DND-41 (cell line): ENCODE data around the gene ZNF205.
"Not testable (repeated sequence)": the region's sequence is repeated elsewhere in the genome, so short reads cannot be mapped to it uniquely, and the experiment has no call there.

Experiments
- ATAC-seq: fragments of 200-7000 bp; cut with Tn5 transposase; 3 replicates; pipeline ENCODE4 v1.9.1; 2021; ENCODE audit warnings: low read depth; ENCODE audit not compliant: insufficient read depth
- DNase-seq: peaks from one replicate; pipeline ENCODE4 v3.0.0-alpha.2; 2020
- H2AFZ ChIP-seq: 2 replicates; pipeline ENCODE4 v1.6.0; 2012; ENCODE audit warnings: low read depth, low read length
- H3K27ac ChIP-seq: 2 replicates; pipeline ENCODE4 v1.5.1; 2012; ENCODE audit warnings: low read length, inconsistent platforms
- H3K27me3 ChIP-seq: fragments of 200-600 bp; sonication (generic); 2 replicates; pipeline ENCODE4 v1.6.0; 2012; ENCODE audit warnings: low read length, mild to moderate bottlenecking, inconsistent platforms; ENCODE audit not compliant: insufficient read depth, poor library complexity
- H3K36me3 ChIP-seq: 2 replicates; pipeline ENCODE4 v1.5.1; 2012; ENCODE audit warnings: low read length, inconsistent platforms; ENCODE audit not compliant: insufficient read depth
- H3K4me1 ChIP-seq: 2 replicates; pipeline ENCODE4 v1.5.1; 2012; ENCODE audit warnings: mild to moderate bottlenecking, low read length; ENCODE audit not compliant: insufficient read depth
- H3K4me2 ChIP-seq: 2 replicates; pipeline ENCODE4 v1.6.0; 2012; ENCODE audit warnings: mild to moderate bottlenecking, moderate library complexity, low read length, inconsistent platforms; ENCODE audit not compliant: insufficient read depth
- H3K4me3 ChIP-seq, 2 experiments: fragments of 200-600 bp in 1 of 2; shearing (Covaris generic) in 1 of 2; 2 replicates each; pipeline ENCODE4 v1.5.1; 2012 to 2016; ENCODE audit warnings: inconsistent platforms in 2 of 2, low read length in 2 of 2, mild to moderate bottlenecking in 2 of 2, low read depth in 1 of 2, moderate library complexity in 1 of 2
- H3K79me2 ChIP-seq: 2 replicates; pipeline ENCODE4 v1.6.0; 2012; ENCODE audit warnings: low read length, inconsistent platforms; ENCODE audit not compliant: insufficient read depth
- H3K9ac ChIP-seq: 2 replicates; pipeline ENCODE4 v1.6.0; 2012; ENCODE audit warnings: low read depth, mild to moderate bottlenecking, inconsistent platforms, low read length, moderate library complexity
- H3K9me3 ChIP-seq: 2 replicates; pipeline ENCODE4 v1.5.1; 2012; ENCODE audit warnings: low read length, moderate library complexity, mild to moderate bottlenecking, inconsistent platforms; ENCODE audit not compliant: insufficient read depth, severe bottlenecking
- H4K20me1 ChIP-seq: 2 replicates; pipeline ENCODE4 v1.6.0; 2012; ENCODE audit warnings: low read length; ENCODE audit not compliant: insufficient read depth
- CTCF ChIP-seq: IDR thresholded peaks from 2 replicates; pipeline ENCODE4 v1.5.1; 2012; ENCODE audit warnings: borderline replicate concordance, low read length, moderate library complexity, mild to moderate bottlenecking; ENCODE audit not compliant: poor library complexity, severe bottlenecking; ENCODE audit errors: extremely low read depth
- EZH2 ChIP-seq: IDR thresholded peaks from 3 replicates; pipeline ENCODE4 v1.6.1; 2012; ENCODE audit warnings: borderline replicate concordance, low read depth, mild to moderate bottlenecking, moderate library complexity, low read length, inconsistent platforms; ENCODE audit not compliant: severe bottlenecking

Gene ZNF205

GRCh38 chr16:3165111-3165822 is 52.9 kb downstream of the ZNF205 start:
- Histone ChIP-seq H4K20me1 (no peaks in the 10 kb centered on the region), H3K4me2 (peak overlapping the region; percentile 73), H3K4me1 (peaks cover 13% of the 10 kb centered on the region), H3K36me3 (no peaks in the 10 kb centered on the region), H3K27ac (peak overlapping the region; percentile 66), H3K9me3 (no peaks in the 10 kb centered on the region), H3K9ac (peak overlapping the region; percentile 49), H3K27me3 (no peaks in the 10 kb centered on the region), H3K4me3 (peak overlapping the region in 1 of 2 experiments; percentile 51; a peak in 2 of 4 replicates), H2AFZ (peak overlapping the region; percentile 87), H3K79me2 (no peaks in the 10 kb centered on the region)
- no peak; the same call in 2 of the 3 replicates for ATAC-seq
- TF ChIP-seq EZH2 (no peak), CTCF (no peak)
- DNase-seq: no peak

- H2AFZ ChIP-seq: no peak overlapping the region
- no peak overlapping the region for H3K4me2 ChIP-seq
- H3K4me1 ChIP-seq: peaks cover 12% of the 10 kb centered on the region
- no peaks in the 10 kb centered on the region for H3K27me3 ChIP-seq
- no peak overlapping the region for H3K4me3 ChIP-seq
- H3K79me2 ChIP-seq: no peaks in the 10 kb centered on the region
- no peak for ATAC-seq
- no peaks in the 10 kb centered on the region for H3K9me3 ChIP-seq
- no peak overlapping the region for H3K9ac ChIP-seq
- H3K27ac ChIP-seq: no peak overlapping the region
- no peaks in the 10 kb centered on the region for H4K20me1 ChIP-seq
- TF ChIP-seq EZH2 (no peak), CTCF (no peak)
- no peaks in the 10 kb centered on the region for H3K36me3 ChIP-seq
- no peak for DNase-seq
Observed at GRCh38 chr16:3166505-3166886, 54.1 kb downstream of the ZNF205 start.

DNA sequence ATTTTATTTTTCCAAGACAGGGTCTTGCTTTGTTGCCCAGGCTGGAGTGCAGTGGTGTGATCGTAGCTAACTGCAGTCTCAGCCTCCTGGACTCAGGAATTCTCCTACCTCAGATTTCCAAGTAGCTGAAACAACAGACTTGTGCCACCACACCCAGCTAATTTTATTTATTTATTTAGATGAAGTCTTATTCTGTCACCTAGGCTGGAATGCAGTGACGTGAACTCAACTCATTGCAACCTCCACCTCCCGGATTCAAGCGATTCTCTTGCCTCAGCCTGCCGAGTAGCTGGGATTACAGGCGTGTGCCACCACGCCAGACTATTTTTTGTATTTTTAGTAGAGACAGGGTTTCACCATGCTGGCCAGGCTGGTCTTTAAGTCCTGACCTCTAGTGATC is 56.3 kb downstream of the ZNF205 start:
- DNase-seq, H3K9me3 ChIP-seq, H2AFZ ChIP-seq, H3K79me2 ChIP-seq, H3K36me3 ChIP-seq, H3K27ac ChIP-seq, H3K4me3 ChIP-seq, H4K20me1 ChIP-seq, H3K9ac ChIP-seq, H3K4me2 ChIP-seq, H3K27me3 ChIP-seq, ATAC-seq: not testable (repeated sequence)
- H3K4me1 ChIP-seq: peaks cover 16% of the 10 kb centered on the region
